Forelimb muscle (tissue), 1 donor: ENCODE measurements around the gene PGAP2. TPM values are rescaled to one million over a fixed set of nuclear protein-coding genes. Genes with fewer than 3 reads are reported as not detected.
"Not testable (repeated sequence)": the region's sequence is repeated elsewhere in the genome, so short reads cannot be mapped to it uniquely, and the experiment has no call there.

Source experiments
- DNase-seq: peaks from one replicate; pipeline ENCODE4 v3.0.0-alpha.2; 2013; ENCODE audit warnings: low read depth
- polyA plus RNA-seq: library from polyadenylated mRNA; unstranded; fragments of 120-200 nt; gene quantifications from one replicate; pipeline ENCODE4 v1.2.1, GENCODE V29; 2013; ENCODE audit not compliant: insufficient read length

PGAP2 gene
- polyA plus RNA-seq, 1 donor, result 24.7 TPM

DNA sequence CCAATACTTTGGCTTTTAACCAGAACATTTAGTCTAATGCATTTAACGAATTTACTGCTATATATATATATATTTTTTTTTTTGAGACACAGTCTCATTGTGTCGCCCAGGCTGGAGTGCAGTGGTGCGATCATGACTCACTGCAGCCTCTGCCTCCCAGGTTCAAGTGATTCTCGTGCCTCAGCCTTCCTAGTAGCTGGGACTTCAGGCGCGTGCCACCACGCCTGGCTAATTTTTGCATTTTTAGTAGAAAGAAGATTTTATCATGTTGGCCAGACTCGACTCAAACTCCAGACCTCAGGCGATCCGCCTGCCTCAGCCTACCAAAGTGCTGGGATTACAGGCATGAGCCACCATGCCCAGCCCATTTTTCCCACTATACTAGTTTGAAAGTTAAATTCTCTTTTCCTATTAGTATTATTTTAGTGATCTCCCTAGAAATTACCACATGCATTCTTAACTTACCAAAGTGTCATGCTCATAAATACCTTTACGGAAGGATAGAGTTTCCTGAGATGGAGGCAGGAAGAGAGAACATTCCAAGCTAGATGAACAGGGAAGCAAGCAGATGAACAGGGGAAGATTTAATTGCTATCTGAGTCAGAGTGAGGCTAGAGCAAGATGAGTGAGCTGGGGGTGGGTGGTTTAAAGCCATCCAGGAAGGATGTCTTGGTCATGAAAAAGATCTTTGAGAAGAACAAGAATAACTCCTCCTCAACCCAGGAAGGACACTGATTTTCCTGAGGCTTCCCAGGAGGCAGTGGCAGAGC, 4.4 kb upstream of the PGAP2 start:
- no peak for DNase-seq

GRCh38 chr11:3808861-3809623, 682 bp downstream of the PGAP2 start:
- DNase-seq, result no peak

- no peak for DNase-seq
Measured at GRCh38 chr11:3809624-3809928, 1.2 kb downstream of the PGAP2 start.

DNA sequence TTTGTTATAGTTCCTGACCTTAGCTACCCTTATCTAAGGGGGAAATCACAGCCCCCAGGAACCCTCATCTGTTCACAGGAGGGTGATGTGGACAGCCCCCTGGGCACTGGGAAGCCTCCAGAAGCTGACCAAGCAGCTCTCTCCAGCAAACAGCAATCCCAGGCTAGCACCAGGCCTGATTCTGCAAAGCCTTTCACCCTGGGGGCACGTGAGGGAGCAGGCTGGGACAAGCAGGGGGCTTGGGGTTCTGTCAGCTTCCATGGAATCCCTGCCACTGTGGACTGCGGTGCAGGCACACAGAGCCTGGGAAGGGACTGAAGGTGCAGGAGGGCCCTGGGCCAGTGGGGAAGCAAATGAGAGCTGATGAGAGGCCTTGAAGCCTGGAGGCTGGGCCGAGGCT, 2.1 kb downstream of the PGAP2 start:
- DNase-seq, result no peak

- no peak for DNase-seq
Measured at GRCh38 chr11:3810951-3811350, 2.6 kb downstream of the PGAP2 start.

GRCh38 chr11:3814832-3815231, 6.5 kb downstream of the PGAP2 start:
- not testable (repeated sequence) for DNase-seq

DNA sequence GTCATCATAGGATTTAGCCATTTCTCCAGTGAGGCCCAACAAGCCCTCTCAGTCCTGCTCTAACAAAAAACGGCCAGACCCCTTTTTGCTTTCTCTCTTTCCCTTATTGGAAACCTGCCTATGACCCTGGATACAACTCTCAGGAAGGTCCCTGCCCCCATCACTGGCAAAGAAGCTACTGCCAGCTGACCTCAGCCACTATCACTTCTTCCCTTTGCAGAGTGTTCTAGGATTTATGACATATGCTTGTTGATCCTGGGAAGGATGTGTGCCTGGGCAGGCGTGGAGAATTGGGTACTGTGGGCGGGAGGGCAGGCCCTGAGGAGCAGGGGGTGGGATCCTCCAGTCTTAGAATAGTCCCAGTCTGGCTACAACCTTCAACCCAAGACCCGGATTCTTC, 7.5 kb downstream of the PGAP2 start:
- no peak for DNase-seq

GRCh38 chr11:3816673-3817072, 8.3 kb downstream of the PGAP2 start:
- no peak for DNase-seq

DNA sequence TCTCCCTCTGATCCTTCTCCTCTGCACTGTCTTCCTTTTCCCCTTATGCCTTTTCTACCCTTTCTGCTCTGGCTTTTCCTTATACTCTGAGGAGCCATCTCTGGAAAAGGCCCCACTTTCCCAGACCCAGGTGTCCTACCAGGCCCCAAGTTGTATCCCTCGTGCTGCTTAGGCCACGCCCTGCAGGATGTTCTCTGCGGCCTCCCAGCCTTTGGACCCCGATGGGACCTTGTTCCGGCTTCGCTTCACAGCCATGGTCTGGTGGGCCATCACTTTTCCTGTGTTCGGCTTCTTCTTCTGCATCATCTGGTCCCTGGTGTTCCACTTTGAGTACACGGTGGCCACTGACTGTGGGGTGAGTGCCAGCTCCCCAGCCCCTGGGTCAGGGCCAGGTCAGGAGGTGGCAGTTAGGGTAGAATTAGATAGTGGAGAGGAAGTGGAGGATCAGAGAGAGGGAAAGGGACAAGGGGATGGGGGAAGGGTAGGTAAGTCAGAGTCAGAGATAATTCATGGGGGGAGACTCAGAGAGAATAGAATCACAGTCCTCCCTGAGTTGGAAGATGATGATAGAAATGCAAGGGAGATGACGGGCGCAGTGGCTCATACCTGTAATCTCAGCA, 8.9 kb downstream of the PGAP2 start:
- no peak for DNase-seq

DNA sequence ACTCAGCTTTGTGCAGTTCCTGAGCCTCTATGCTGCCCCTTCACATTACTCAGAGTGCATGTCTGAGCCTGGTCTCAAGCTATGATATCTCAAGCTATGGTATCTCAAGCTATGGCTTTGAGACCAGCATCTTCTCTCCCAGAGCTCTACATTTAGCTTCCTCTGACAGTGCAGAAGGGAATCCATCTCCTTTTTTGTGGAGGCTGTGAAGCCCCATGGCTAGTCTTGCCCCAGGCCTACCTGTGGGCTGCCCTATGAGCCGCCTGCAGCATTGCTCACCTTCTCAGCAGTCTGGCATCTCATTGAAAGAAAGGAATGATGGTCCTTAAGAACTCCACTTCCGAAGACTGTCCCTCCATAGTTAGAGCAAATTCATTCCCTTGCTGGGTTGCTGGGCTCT, 12.6 kb downstream of the PGAP2 start:
- no peak for DNase-seq

- DNase-seq, result no peak
Measured at GRCh38 chr11:3822312-3822711, 14.0 kb downstream of the PGAP2 start.

GRCh38 chr11:3823303-3823702, 14.9 kb downstream of the PGAP2 start:
- no peak for DNase-seq

DNA sequence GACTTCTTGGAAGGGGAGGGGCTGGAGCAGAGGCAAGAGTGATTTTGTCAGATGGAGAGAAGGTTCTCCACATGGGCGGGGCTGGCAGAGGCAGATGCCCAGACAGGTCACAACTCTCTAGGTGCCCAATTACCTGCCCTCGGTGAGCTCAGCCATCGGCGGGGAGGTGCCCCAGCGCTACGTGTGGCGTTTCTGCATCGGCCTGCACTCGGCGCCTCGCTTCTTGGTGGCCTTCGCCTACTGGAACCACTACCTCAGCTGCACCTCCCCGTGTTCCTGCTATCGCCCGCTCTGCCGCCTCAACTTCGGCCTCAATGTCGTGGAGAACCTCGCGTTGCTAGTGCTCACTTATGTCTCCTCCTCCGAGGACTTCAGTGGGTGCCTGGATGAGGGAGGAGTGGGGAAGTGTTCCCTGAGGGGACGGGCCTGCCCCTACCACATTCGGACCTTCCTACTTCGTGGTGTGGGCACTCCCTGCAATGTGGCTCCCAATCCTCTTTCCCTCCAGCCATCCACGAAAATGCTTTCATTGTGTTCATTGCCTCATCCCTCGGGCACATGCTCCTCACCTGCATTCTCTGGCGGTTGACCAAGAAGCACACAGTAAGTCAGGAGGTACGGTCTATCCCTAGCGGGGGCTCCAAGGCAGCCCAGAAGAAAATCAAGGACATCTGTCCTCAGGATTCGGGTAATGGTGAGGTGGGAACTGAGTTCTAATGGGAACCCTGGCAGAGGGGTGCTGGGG, 15.6 kb downstream of the PGAP2 start:
- DNase-seq, result no peak

DNA sequence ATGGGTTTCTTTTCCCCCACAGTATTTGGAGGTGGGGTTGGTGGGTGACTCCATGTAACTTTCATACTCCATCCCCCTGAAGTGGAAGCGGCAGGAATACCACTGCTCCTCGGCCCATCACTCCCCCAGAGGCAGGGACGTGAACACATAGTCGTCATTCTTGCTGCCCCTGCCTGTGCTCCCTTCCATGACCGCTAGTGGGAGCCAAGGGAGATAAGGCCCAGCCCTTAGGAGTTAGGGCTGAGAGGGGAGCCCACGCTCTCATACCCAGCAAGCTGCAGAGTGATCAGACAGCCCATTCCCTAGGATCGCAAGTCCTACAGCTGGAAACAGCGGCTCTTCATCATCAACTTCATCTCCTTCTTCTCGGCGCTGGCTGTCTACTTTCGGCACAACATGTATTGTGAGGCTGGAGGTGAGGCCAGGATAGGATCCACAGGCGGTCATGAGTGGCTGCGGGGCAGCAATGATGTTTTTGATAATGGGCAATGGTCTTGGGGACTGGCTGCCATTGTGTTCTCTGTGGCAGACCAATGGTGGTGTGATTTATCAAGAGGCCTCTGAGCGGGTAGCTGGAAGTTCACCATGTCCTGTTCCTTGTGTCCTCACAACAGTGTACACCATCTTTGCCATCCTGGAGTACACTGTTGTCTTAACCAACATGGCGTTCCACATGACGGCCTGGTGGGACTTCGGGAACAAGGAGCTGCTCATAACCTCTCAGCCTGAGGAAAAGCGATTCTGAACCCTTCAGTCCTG, 16.5 kb downstream of the PGAP2 start:
- no peak for DNase-seq

DNA sequence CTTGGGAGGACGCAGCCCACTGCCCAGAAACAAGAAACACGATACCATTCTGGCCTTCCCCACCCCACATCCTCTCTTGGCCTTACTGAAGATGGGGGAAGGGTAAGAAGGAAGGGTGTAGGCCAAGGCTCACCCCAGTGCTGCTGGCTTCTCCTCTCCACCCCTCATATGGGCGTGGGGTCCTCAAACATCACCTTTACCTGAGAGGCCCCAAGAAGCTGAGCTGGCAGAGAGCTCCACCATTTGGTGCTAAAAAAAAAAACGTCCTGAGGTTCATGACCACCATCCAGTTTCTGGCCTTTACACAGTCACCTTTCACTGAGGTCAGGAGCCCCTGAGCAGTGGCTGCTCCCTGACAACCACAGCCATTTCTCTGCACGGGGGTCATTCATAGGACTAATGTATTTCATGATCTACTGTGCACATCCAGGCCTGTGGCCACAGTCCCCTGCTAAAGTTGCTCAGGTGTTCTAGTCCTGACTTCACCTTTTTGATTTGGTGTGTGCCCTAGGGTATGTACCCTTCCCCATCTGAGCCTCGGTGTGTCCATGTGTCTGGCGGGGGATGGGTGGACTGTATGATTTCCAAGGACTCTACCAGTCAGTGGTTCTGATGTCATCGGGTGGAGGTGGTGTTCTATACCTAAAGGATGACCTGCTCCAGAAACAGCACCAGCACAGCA, 17.3 kb downstream of the PGAP2 start:
- DNase-seq, result no peak

GRCh38 chr11:3826721-3827120, 18.4 kb downstream of the PGAP2 start:
- no peak for DNase-seq

- DNase-seq, result no peak
Measured at GRCh38 chr11:3827434-3828186, 19.2 kb downstream of the PGAP2 start.

DNA sequence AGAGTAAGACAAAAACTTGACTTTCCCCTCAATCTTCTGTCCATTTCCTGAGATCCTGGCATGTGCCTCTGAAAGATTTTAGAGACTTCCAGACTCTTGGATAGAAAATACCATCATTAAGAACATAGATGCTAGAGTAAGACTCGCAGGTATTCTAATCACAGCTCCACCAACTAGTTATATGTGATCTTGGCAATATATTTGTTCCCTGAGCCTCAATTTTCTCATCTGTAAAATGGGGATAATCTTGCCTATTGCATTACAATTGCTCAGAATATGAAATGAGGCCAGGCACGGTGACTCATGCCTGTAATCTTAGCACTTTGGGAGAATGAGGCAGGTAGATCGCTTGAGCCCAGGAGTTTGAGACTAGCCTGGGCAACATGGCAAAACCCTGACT, 21.7 kb downstream of the PGAP2 start:
- DNase-seq, result no peak

DNA sequence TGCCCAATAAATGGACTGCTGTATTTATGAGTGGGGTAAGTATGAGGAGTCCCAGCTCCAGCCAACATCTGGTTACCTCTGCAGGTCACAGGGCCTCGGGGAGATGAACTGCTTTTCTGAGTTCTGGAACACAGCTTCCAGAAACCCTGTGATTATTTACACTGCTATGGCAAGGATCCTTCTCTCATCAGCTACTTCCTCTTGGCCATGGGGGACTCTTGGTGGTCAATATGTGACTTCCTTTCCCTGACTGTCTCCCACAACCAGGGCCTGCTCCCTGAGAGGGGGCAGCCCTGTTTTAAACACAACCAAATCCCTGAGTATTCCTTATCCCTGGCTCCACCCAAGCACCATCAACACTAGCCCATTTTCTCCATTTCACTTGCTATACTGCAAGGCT, 22.4 kb downstream of the PGAP2 start:
- no peak for DNase-seq
